ENCODE results near the gene TRAF3.

- TF ChIP-seq, protein P1, sequence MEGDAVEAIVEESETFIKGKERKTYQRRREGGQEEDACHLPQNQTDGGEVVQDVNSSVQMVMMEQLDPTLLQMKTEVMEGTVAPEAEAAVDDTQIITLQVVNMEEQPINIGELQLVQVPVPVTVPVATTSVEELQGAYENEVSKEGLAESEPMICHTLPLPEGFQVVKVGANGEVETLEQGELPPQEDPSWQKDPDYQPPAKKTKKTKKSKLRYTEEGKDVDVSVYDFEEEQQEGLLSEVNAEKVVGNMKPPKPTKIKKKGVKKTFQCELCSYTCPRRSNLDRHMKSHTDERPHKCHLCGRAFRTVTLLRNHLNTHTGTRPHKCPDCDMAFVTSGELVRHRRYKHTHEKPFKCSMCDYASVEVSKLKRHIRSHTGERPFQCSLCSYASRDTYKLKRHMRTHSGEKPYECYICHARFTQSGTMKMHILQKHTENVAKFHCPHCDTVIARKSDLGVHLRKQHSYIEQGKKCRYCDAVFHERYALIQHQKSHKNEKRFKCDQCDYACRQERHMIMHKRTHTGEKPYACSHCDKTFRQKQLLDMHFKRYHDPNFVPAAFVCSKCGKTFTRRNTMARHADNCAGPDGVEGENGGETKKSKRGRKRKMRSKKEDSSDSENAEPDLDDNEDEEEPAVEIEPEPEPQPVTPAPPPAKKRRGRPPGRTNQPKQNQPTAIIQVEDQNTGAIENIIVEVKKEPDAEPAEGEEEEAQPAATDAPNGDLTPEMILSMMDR (IDR thresholded peaks at IDR 0.05; ENCODE audit: insufficient read depth, low read depth, low read length): no peak
- TF ChIP-seq EZH2 (IDR thresholded peaks at IDR 0.05; ENCODE audit: insufficient read depth, low read length): no peak
Measured at GRCh38 chr14:102933618-102934231, 156.5 kb downstream of the TRAF3 start.

All from astrocyte (in vitro differentiated cells and primary cell).